Nephron (organoid): ENCODE measurements around the gene SSBP3.

ENCODE experiments used
- H3K27ac Mint-ChIP-seq, 3 experiments: 2 replicates each; pipeline ENCODE4 v1.8.0; 2020; ENCODE audit warnings: mixed read lengths in 3 of 3, mild to moderate bottlenecking in 2 of 3, moderate library complexity in 1 of 3
- H3K27me3 Mint-ChIP-seq: 2 replicates; pipeline ENCODE4 v1.8.0; 2021; ENCODE audit warnings: low read depth, mild to moderate bottlenecking, moderate library complexity, mixed read lengths
- H3K36me3 Mint-ChIP-seq: 2 replicates; pipeline ENCODE4 v1.8.0; 2020; ENCODE audit warnings: low read depth, mixed read lengths
- H3K4me1 Mint-ChIP-seq: 2 replicates; pipeline ENCODE4 v1.8.0; 2020; ENCODE audit warnings: mixed read lengths
- H3K4me3 Mint-ChIP-seq, 3 experiments: 2 replicates each; pipeline ENCODE4 v1.8.0; 2020; ENCODE audit warnings: mild to moderate bottlenecking in 3 of 3, mixed read lengths in 3 of 3, moderate library complexity in 2 of 3
- H3K9me3 Mint-ChIP-seq: 2 replicates; pipeline ENCODE4 v1.8.0; 2020; ENCODE audit warnings: mixed read lengths
- TF ChIP-seq, protein P1 (sequence below), 3 experiments: fragments of 200-600 bp; sonication (generic); IDR thresholded peaks; one replicate each; pipeline ENCODE4 v1.5.0; 2021; ENCODE audit warnings: antibody characterized with exemption in 3 of 3; ENCODE audit not compliant: unreplicated experiment in 3 of 3

Gene SSBP3

DNA sequence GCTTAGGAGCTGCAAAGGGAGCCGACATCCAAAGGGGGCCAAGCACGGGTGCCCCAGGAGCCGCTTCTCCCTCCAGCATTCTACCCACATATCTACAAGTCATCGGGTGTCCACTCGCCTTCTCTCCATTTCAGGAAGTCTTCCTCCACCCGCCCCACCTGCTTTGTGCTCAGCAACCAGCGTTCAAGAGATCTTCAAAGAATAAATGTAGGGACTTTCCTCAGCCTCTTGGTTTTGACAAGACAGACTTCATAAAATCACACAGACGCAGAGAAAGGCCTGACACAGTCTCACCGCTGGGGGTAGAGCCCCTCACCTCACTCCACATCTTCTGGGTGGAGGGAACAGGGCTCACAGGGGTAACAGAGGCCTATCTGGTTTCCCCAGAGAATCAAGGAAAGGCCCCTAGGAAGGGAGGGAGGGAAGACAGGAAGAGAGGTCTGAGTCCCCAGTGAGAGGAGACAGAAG lies 49.5 kb downstream of the SSBP3 start:
- Mint-ChIP-seq H3K36me3 (peaks cover 31% of the 10 kb centered on the region), H3K27me3 (no peaks in the 10 kb centered on the region), H3K27ac (peak overlapping the region; percentile 18 to 68 (median 36)), H3K4me1 (peaks cover 80% of the 10 kb centered on the region), H3K4me3 (peak overlapping the region; percentile 4 to 29 (median 14)), H3K9me3 (no peaks in the 10 kb centered on the region)
- TF ChIP-seq, protein P1, sequence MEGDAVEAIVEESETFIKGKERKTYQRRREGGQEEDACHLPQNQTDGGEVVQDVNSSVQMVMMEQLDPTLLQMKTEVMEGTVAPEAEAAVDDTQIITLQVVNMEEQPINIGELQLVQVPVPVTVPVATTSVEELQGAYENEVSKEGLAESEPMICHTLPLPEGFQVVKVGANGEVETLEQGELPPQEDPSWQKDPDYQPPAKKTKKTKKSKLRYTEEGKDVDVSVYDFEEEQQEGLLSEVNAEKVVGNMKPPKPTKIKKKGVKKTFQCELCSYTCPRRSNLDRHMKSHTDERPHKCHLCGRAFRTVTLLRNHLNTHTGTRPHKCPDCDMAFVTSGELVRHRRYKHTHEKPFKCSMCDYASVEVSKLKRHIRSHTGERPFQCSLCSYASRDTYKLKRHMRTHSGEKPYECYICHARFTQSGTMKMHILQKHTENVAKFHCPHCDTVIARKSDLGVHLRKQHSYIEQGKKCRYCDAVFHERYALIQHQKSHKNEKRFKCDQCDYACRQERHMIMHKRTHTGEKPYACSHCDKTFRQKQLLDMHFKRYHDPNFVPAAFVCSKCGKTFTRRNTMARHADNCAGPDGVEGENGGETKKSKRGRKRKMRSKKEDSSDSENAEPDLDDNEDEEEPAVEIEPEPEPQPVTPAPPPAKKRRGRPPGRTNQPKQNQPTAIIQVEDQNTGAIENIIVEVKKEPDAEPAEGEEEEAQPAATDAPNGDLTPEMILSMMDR (IDR thresholded peaks at IDR 0.05; ENCODE audit: unreplicated experiment in 3 of 3) = no peak

DNA sequence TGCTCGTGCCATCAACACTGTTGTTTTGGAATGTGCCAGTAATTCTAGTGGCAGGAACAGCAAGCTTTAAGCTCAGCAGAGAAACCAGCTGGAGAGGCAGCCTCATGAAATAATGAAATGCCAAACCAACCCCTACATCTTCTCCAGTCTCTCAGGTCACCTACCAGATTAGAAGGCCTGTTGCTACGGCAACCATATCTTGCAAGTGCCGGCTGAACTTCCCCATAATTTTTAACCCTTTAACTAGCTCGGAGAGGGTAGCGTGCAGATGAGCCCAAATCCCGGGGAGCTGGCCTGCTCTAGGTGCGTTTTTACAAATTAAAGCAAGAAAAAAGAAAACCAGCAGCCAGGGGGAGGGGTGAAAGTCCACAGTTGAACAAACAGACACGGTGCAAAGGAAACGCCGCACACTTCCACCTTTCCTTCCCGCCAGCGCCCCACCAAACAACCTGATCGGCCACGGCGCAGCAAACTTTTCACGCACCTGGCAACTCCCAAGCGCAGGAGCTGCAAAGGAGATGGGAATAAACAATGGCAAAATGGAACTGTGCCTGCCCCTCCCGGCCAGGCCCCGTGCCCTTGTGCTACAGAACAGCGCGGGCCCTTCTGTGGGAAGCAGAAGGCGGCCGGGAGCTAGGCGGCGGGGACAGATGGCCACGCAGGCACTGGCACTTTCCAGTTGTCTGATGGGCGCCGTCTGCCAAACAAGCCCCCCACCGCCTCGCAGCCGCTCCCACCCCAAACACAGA lies 50.1 kb downstream of the SSBP3 start:
- Mint-ChIP-seq H3K27me3 (no peaks in the 10 kb centered on the region), H3K27ac (peak overlapping the region; percentile 47 to 82 (median 68))

DNA sequence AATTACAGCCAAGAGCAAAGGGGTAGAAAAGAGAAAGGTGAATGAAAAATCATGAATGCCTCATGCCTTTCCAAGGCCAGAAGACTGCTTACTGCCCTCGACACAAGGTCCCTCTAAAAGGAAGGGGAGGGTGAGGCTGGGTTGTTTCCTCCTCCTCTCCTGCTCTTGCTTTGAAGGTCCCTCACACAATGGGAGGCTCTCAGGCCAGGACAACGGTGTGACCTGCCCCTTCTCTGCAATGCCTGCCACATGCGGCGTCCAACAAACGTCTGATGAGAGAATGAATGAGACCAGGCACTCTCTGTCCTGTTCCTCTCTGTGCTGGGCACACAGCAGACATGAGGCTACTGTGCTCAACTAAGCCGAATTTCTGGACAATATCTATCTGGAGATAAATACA lies 51.3 kb downstream of the SSBP3 start:
- TF ChIP-seq, protein P1 (IDR thresholded peaks at IDR 0.05; ENCODE audit: unreplicated experiment in 3 of 3) = no peak
- Mint-ChIP-seq H3K4me1 (peaks cover 83% of the 10 kb centered on the region), H3K27ac (peak overlapping the region; percentile 34 to 64 (median 47)), H3K27me3 (no peaks in the 10 kb centered on the region), H3K9me3 (no peaks in the 10 kb centered on the region), H3K4me3 (no peak overlapping the region), H3K36me3 (peaks cover 32% of the 10 kb centered on the region)

More for the DNA sequence above, 50.1 kb downstream of the SSBP3 start:
- Mint-ChIP-seq H3K36me3 (peaks cover 33% of the 10 kb centered on the region), H3K4me3 (peak overlapping the region; percentile 26 to 51 (median 31)), H3K4me1 (peaks cover 80% of the 10 kb centered on the region), H3K9me3 (no peaks in the 10 kb centered on the region)
- TF ChIP-seq, protein P1 (IDR thresholded peaks at IDR 0.05; ENCODE audit: unreplicated experiment in 3 of 3) = no peak

DNA sequence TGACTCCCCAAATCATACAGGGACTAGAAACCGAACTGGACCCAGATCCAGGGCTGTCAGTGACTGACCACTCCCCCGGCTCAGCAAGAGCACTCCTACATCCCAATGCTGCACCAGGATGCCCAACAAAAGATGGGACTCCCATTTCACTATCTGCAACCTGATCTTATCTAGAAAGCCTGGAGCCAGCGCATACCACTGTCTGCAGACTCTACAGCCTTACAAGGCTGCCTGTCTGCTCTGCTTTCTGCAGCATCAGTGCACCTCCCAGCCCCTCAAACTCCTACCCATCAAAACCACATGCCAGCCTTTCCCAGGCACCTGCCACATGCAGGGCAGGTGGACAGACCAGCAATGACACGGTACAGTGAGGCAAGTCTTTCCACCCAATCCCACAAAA lies 52.2 kb downstream of the SSBP3 start:
- H3K36me3 Mint-ChIP-seq = peaks cover 29% of the 10 kb centered on the region
- peak overlapping the region; percentile 47 to 58 (median 53) for H3K27ac Mint-ChIP-seq
- H3K27me3 Mint-ChIP-seq = no peaks in the 10 kb centered on the region
- H3K4me3 Mint-ChIP-seq = peak overlapping the region in 1 of 3 experiments; percentile 29
- peaks cover 81% of the 10 kb centered on the region for H3K4me1 Mint-ChIP-seq
- H3K9me3 Mint-ChIP-seq = no peaks in the 10 kb centered on the region
- TF ChIP-seq, protein P1 (IDR thresholded peaks at IDR 0.05; ENCODE audit: unreplicated experiment in 3 of 3) = no peak

DNA sequence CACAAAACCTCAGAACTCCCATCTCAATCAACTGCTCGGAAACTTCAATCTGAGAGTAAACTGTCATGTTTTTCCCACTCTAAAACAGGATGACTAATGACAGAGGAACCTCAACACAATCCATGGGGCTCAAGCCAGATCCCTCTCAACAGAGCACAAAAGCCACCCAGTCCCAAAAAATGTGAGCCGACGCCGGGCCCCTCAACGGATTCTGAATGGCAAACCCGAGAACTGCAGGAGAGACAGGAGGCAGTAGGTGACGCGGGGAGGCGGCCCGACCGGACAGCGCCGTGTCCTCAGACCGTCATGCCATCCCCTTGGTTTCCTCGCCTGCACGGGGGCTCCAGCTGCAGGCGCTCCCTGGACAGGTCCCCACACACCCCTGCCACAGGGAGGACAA lies 53.4 kb downstream of the SSBP3 start:
- peaks cover 74% of the 10 kb centered on the region for H3K4me1 Mint-ChIP-seq
- peaks cover 24% of the 10 kb centered on the region for H3K36me3 Mint-ChIP-seq
- TF ChIP-seq, protein P1 (IDR thresholded peaks at IDR 0.05; ENCODE audit: unreplicated experiment in 3 of 3) = no peak
- H3K27me3 Mint-ChIP-seq = no peaks in the 10 kb centered on the region
- H3K27ac Mint-ChIP-seq = peak overlapping the region; percentile 41 to 72 (median 67)
- no peak overlapping the region for H3K4me3 Mint-ChIP-seq
- no peaks in the 10 kb centered on the region for H3K9me3 Mint-ChIP-seq

DNA sequence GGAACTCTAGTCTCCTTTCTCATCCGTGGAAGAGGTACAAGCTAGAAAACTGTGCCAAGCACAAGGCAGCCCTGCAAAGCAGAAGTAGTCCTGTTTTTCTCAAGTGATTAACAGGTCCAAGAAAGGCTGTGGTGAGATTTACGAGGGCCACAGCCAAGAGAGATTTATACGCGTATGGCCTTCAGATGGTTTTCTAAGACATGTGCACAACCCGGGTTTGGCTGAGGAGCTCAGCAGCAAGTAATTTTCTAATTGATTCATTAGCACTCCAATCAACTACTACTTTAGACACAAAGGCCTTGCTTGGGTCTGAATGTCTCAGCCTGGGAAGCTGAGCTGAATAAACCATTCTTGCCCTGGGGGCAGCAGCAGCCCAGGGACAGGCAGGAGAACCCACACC lies 55.8 kb downstream of the SSBP3 start:
- no peaks in the 10 kb centered on the region for H3K27me3 Mint-ChIP-seq
- TF ChIP-seq, protein P1 (IDR thresholded peaks at IDR 0.05; ENCODE audit: unreplicated experiment in 3 of 3) = no peak
- H3K27ac Mint-ChIP-seq = peak overlapping the region; percentile 56 to 70 (median 60)
- no peaks in the 10 kb centered on the region for H3K9me3 Mint-ChIP-seq
- peaks cover 51% of the 10 kb centered on the region for H3K4me1 Mint-ChIP-seq
- no peak overlapping the region for H3K4me3 Mint-ChIP-seq
- H3K36me3 Mint-ChIP-seq = peaks cover 20% of the 10 kb centered on the region
